Colonic mucosa (tissue), 4 donors: ENCODE results near the gene ZC3H6. TPM values are rescaled to one million over a fixed set of nuclear protein-coding genes. Genes with fewer than 3 reads are reported as not detected.
A peak's percentile ranks its signal among the peaks of the same experiment; 100 is the strongest.

Experiments used
- DNase-seq: peaks from one replicate; pipeline ENCODE4 v3.0.0-alpha.2; 2020
- H3K27ac ChIP-seq: fragments of 200-600 bp; one replicate; pipeline ENCODE4 v1.8.0; 2021
- H3K27me3 ChIP-seq: fragments of 200-600 bp; one replicate; pipeline ENCODE4 v1.8.0; 2021
- H3K36me3 ChIP-seq: fragments of 200-600 bp; one replicate; pipeline ENCODE4 v1.8.0; 2021
- H3K4me1 ChIP-seq: fragments of 200-600 bp; one replicate; pipeline ENCODE4 v1.8.0; 2021; ENCODE audit warnings: mild to moderate bottlenecking
- H3K4me3 ChIP-seq: fragments of 200-600 bp; one replicate; pipeline ENCODE4 v1.8.0; 2021
- H3K9ac ChIP-seq, 2 donors: one replicate each; pipeline ENCODE4 v1.7.0; 2013; ENCODE audit warnings: control low read depth in 2 of 2, low read depth in 2 of 2, low read length in 2 of 2
- H3K9me3 ChIP-seq: fragments of 200-600 bp; one replicate; pipeline ENCODE4 v1.8.0; 2021
- CTCF ChIP-seq: fragments of 200-600 bp; IDR thresholded peaks from one replicate; pipeline ENCODE4 v1.8.0; 2022; ENCODE audit warnings: antibody characterized with exemption, mild to moderate bottlenecking
- intact Hi-C: fragments of 100-400 bp; cut with DNase I; formaldehyde crosslinking; loops from one replicate; pipeline ENCODE4 v1.14.1; 2022
- total RNA-seq, 2 donors: library from RNA; stranded (reverse); fragmentation: NEBNext Ultra II Directional in 1 of 2; extraction: Animal tissue kit (Norgen Biotek cat#: 25700) in 1 of 2; gene quantifications; one replicate each; pipeline ENCODE4 v1.2.1, GENCODE V29; 2021
- donor health status: healthy.
- donor health status: DM: no; HTN: no; CAD: no.
- donor health status: DM: no; HTN: no; CAD: no.

Gene ZC3H6
- total RNA-seq, 2 donors from 2014 or later, result 3.6 to 13.1 TPM

- no peaks in the 10 kb centered on the region for H3K4me1 ChIP-seq
- intact Hi-C loops, result loop anchor here (5.0 to 10.0 kb wide), 3 partner anchors 176 to 371 kb away; partner anchors contain the start of genes ANAPC1, RGPD8 and TMEM87B
- no peaks in the 10 kb centered on the region for H3K27me3 ChIP-seq
- H3K9ac ChIP-seq, result no peak overlapping the region
- no peak overlapping the region for H3K27ac ChIP-seq
- H3K36me3 ChIP-seq, result no peaks in the 10 kb centered on the region
- DNase-seq, result no peak
- no peak for TF ChIP-seq CTCF
- no peaks in the 10 kb centered on the region for H3K9me3 ChIP-seq
- no peak overlapping the region for H3K4me3 ChIP-seq
Measured at GRCh38 chr2:112255875-112256274, 19.5 kb upstream of the ZC3H6 start.

- no peaks in the 10 kb centered on the region for H3K36me3 ChIP-seq
- TF ChIP-seq CTCF, result no peak
- H3K27ac ChIP-seq, result no peak overlapping the region
- H3K27me3 ChIP-seq, result no peaks in the 10 kb centered on the region
- H3K9ac ChIP-seq, result no peak overlapping the region
- DNase-seq, result no peak
- intact Hi-C loops, result loop anchor here (5.0 to 10.0 kb wide), 3 partner anchors 176 to 372 kb away; partner anchors contain the start of genes ANAPC1, RGPD8 and TMEM87B
- H3K4me3 ChIP-seq, result no peak overlapping the region
- H3K9me3 ChIP-seq, result no peaks in the 10 kb centered on the region
- H3K4me1 ChIP-seq, result no peaks in the 10 kb centered on the region
Measured at GRCh38 chr2:112256654-112257053, 18.7 kb upstream of the ZC3H6 start.

GRCh38 chr2:112257575-112257974 lies 17.8 kb upstream of the ZC3H6 start:
- no peak for TF ChIP-seq CTCF
- DNase-seq, result no peak
- H3K9ac ChIP-seq, result no peak overlapping the region
- no peaks in the 10 kb centered on the region for H3K4me1 ChIP-seq
- H3K36me3 ChIP-seq, result no peaks in the 10 kb centered on the region
- intact Hi-C loops, result loop anchor here (5.0 to 10.0 kb wide), 3 partner anchors 175 to 373 kb away; partner anchors contain the start of genes ANAPC1, RGPD8 and TMEM87B
- no peaks in the 10 kb centered on the region for H3K27me3 ChIP-seq
- no peaks in the 10 kb centered on the region for H3K9me3 ChIP-seq
- no peak overlapping the region for H3K27ac ChIP-seq
- H3K4me3 ChIP-seq, result no peak overlapping the region

- H3K36me3 ChIP-seq, result no peaks in the 10 kb centered on the region
- no peak overlapping the region for H3K9ac ChIP-seq
- intact Hi-C loops, result loop anchor here (5.0 to 10.0 kb wide), 3 partner anchors 173 to 375 kb away; partner anchors contain the start of genes ANAPC1, RGPD8 and TMEM87B
Measured at GRCh38 chr2:112259509-112260294, 15.7 kb upstream of the ZC3H6 start.

GRCh38 chr2:112260295-112260625 lies 15.1 kb upstream of the ZC3H6 start:
- Histone ChIP-seq H3K27me3 (no peaks in the 10 kb centered on the region), H3K4me3 (no peak overlapping the region), H3K36me3 (no peaks in the 10 kb centered on the region), H3K9me3 (no peaks in the 10 kb centered on the region), H3K4me1 (no peaks in the 10 kb centered on the region), H3K9ac (no peak overlapping the region), H3K27ac (no peak overlapping the region)
- intact Hi-C loops, result no loop called here
- TF ChIP-seq CTCF, result no peak
- no peak for DNase-seq

More at GRCh38 chr2:112259509-112260294, 15.7 kb upstream of the ZC3H6 start:
- Histone ChIP-seq H3K9me3 (no peaks in the 10 kb centered on the region), H3K27me3 (no peaks in the 10 kb centered on the region), H3K4me3 (no peak overlapping the region), H3K4me1 (no peaks in the 10 kb centered on the region), H3K27ac (no peak overlapping the region)
- peak; percentile 86 for DNase-seq
- TF ChIP-seq CTCF, result peak; percentile 87
